GM23338 (cell line): ENCODE results near the gene NAA11. TPM values are rescaled to one million over a fixed set of nuclear protein-coding genes. Genes with fewer than 3 reads are reported as not detected.

ENCODE experiments used
- ATAC-seq: fragments of 200-7000 bp; cut with Tn5 transposase; 3 replicates; pipeline ENCODE4 v1.9.1; 2020
- DNase-seq: peaks from one replicate; pipeline ENCODE4 v3.0.0-alpha.2; 2015; ENCODE audit warnings: low spot score
- H2AFZ ChIP-seq: fragments of 200-600 bp; sonication (generic); 2 replicates; pipeline ENCODE4 v1.8.0; 2016; ENCODE audit warnings: antibody characterized with exemption, mild to moderate bottlenecking, moderate library complexity
- H3F3A ChIP-seq: fragments of 200-600 bp; sonication (generic); replicated peaks from 2 replicates; pipeline ENCODE4 v1.8.0; 2017; ENCODE audit warnings: antibody characterized with exemption, mixed run types, low read depth
- H3K27ac ChIP-seq: fragments of 200-600 bp; sonication (generic); 2 replicates; pipeline ENCODE4 v1.6.1; 2016; ENCODE audit warnings: low read depth
- H3K27me3 ChIP-seq: fragments of 200-600 bp; sonication (generic); 2 replicates; pipeline ENCODE4 v1.8.0; 2016; ENCODE audit warnings: mild to moderate bottlenecking, mixed run types, moderate library complexity; ENCODE audit not compliant: insufficient read depth
- H3K36me3 ChIP-seq: fragments of 200-600 bp; sonication (generic); 2 replicates; pipeline ENCODE4 v1.8.0; 2016; ENCODE audit warnings: mild to moderate bottlenecking; ENCODE audit not compliant: insufficient read depth
- H3K4me1 ChIP-seq: fragments of 200-600 bp; sonication (generic); 2 replicates; pipeline ENCODE4 v1.8.0; 2016; ENCODE audit warnings: mild to moderate bottlenecking, moderate library complexity; ENCODE audit not compliant: insufficient read depth
- H3K4me2 ChIP-seq: fragments of 200-600 bp; sonication (generic); 2 replicates; pipeline ENCODE4 v1.7.1; 2017; ENCODE audit warnings: mixed run types
- H3K4me3 ChIP-seq: fragments of 200-600 bp; sonication (generic); 2 replicates; pipeline ENCODE4 v1.6.1; 2016; ENCODE audit warnings: mixed run types
- H3K79me2 ChIP-seq: fragments of 200-600 bp; sonication (generic); replicated peaks from 2 replicates; pipeline ENCODE4 v1.8.0; 2017; ENCODE audit warnings: mild to moderate bottlenecking; ENCODE audit not compliant: insufficient read depth
- H3K9me2 ChIP-seq: fragments of 200-600 bp; sonication (generic); 2 replicates; pipeline ENCODE4 v1.8.0; 2017; ENCODE audit not compliant: insufficient read depth
- H4K20me1 ChIP-seq: fragments of 200-600 bp; sonication (generic); replicated peaks from 2 replicates; pipeline ENCODE4 v1.8.0; 2017; ENCODE audit warnings: mild to moderate bottlenecking; ENCODE audit not compliant: insufficient read depth
- H3K27ac Mint-ChIP-seq: 2 replicates; pipeline ENCODE4 v1.8.0; 2020; ENCODE audit warnings: inconsistent platforms, mild to moderate bottlenecking, moderate library complexity, mixed read lengths
- H3K27me3 Mint-ChIP-seq: 3 replicates; pipeline ENCODE4 v1.8.0; 2022; ENCODE audit warnings: low read depth, mild to moderate bottlenecking, moderate library complexity, mixed read lengths, inconsistent platforms; ENCODE audit not compliant: insufficient read depth, poor library complexity
- H3K36me3 Mint-ChIP-seq: 3 replicates; pipeline ENCODE4 v1.8.0; 2021; ENCODE audit warnings: low read depth, mild to moderate bottlenecking, inconsistent platforms, moderate library complexity, mixed read lengths
- H3K4me1 Mint-ChIP-seq: 3 replicates; pipeline ENCODE4 v1.8.0; 2020; ENCODE audit warnings: mild to moderate bottlenecking, inconsistent platforms, mixed read lengths
- H3K4me3 Mint-ChIP-seq: 3 replicates; pipeline ENCODE4 v1.8.0; 2021; ENCODE audit warnings: moderate library complexity, mild to moderate bottlenecking, inconsistent platforms, mixed read lengths
- H3K9me3 Mint-ChIP-seq: 3 replicates; pipeline ENCODE4 v1.8.0; 2020; ENCODE audit warnings: moderate library complexity, mild to moderate bottlenecking, inconsistent platforms, mixed read lengths
- CREB1 ChIP-seq: fragments of 250-450 bp; sonication (Bioruptor Pico); IDR thresholded peaks from 2 replicates; pipeline ENCODE4 v1.5.0; 2020; ENCODE audit warnings: low read depth, mild to moderate bottlenecking, moderate library complexity
- EZH2 ChIP-seq: fragments of 200-600 bp; sonication (generic); IDR thresholded peaks from one replicate; pipeline ENCODE4 v1.8.0; 2017; ENCODE audit warnings: antibody characterized with exemption, mild to moderate bottlenecking, low read depth; ENCODE audit not compliant: unreplicated experiment
- JUNB ChIP-seq: IDR thresholded peaks from one replicate; pipeline ENCODE4 v1.6.1; 2016; ENCODE audit warnings: antibody characterized with exemption; ENCODE audit not compliant: unreplicated experiment
- POLR2AphosphoS5 ChIP-seq: IDR thresholded peaks from 2 replicates; pipeline ENCODE4 v1.6.1; 2016; ENCODE audit warnings: antibody characterized with exemption, low read depth
- STAT1 ChIP-seq: IDR thresholded peaks from one replicate; pipeline ENCODE4 v1.6.1; 2016; ENCODE audit warnings: antibody characterized with exemption; ENCODE audit not compliant: unreplicated experiment
- polyA plus RNA-seq: library from polyadenylated mRNA; unstranded; fragments of >200 nt; fragmentation: Nextera tagmentation; extraction: Ambion mirVana; gene quantifications from 2 replicates; pipeline ENCODE4 v1.2.1, GENCODE V29; 2016
- total RNA-seq: library from RNA; depleted of rRNA; stranded (reverse); fragments of >200 nt; shearing (Covaris generic); gene quantifications from 2 replicates; pipeline ENCODE4 v1.2.3, GENCODE V29; 2014
- TF ChIP-seq, protein P1 (sequence below): fragments of 250-450 bp; sonication (Bioruptor Pico); IDR thresholded peaks from 2 replicates; pipeline ENCODE4 v1.5.0; 2020; ENCODE audit warnings: mild to moderate bottlenecking, moderate library complexity
- TF ChIP-seq, protein P2 (sequence below): IDR thresholded peaks from 2 replicates; pipeline ENCODE4 v1.6.1; 2016; ENCODE audit warnings: antibody characterized with exemption
- TF ChIP-seq, protein P3 (sequence below): IDR thresholded peaks from one replicate; pipeline ENCODE4 v1.6.1; 2018; ENCODE audit warnings: antibody characterized with exemption; ENCODE audit not compliant: unreplicated experiment

NAA11 gene
- total and polyA plus RNA-seq, 2 experiments from 2014 or later, result not detected

DNA sequence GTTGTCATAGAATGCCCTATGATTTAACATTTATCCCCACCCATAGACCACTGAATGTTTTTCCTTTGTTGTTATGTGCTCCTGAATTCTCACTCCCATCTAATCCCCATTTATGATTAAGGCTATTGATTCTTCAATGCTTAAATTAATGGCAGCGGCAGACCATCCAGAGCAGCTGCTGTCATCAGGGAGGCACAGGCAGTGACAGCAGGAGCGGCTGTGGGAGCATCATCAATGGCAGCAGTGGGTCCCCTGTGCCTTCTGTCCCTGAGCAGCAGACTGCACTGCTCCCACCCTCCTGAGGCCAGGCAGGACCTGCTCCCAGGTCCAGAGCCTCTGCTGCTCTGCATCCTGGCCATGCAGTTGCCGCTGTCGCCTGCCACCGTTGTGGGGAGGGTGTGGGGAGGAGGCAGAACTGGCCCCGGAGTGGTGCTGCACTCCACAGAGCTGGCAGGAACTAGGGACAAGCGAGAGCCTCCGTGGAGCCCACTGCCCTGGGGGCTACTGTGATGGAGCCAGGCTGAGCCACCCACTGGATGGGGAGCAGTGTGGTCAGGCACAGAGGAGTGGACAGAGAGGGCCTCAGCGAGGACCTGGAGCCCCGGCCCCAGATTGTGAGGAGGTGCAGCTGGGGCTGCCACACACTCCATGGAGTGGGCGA is 29.0 kb downstream of the NAA11 start (continued):
- TF ChIP-seq, protein P1, sequence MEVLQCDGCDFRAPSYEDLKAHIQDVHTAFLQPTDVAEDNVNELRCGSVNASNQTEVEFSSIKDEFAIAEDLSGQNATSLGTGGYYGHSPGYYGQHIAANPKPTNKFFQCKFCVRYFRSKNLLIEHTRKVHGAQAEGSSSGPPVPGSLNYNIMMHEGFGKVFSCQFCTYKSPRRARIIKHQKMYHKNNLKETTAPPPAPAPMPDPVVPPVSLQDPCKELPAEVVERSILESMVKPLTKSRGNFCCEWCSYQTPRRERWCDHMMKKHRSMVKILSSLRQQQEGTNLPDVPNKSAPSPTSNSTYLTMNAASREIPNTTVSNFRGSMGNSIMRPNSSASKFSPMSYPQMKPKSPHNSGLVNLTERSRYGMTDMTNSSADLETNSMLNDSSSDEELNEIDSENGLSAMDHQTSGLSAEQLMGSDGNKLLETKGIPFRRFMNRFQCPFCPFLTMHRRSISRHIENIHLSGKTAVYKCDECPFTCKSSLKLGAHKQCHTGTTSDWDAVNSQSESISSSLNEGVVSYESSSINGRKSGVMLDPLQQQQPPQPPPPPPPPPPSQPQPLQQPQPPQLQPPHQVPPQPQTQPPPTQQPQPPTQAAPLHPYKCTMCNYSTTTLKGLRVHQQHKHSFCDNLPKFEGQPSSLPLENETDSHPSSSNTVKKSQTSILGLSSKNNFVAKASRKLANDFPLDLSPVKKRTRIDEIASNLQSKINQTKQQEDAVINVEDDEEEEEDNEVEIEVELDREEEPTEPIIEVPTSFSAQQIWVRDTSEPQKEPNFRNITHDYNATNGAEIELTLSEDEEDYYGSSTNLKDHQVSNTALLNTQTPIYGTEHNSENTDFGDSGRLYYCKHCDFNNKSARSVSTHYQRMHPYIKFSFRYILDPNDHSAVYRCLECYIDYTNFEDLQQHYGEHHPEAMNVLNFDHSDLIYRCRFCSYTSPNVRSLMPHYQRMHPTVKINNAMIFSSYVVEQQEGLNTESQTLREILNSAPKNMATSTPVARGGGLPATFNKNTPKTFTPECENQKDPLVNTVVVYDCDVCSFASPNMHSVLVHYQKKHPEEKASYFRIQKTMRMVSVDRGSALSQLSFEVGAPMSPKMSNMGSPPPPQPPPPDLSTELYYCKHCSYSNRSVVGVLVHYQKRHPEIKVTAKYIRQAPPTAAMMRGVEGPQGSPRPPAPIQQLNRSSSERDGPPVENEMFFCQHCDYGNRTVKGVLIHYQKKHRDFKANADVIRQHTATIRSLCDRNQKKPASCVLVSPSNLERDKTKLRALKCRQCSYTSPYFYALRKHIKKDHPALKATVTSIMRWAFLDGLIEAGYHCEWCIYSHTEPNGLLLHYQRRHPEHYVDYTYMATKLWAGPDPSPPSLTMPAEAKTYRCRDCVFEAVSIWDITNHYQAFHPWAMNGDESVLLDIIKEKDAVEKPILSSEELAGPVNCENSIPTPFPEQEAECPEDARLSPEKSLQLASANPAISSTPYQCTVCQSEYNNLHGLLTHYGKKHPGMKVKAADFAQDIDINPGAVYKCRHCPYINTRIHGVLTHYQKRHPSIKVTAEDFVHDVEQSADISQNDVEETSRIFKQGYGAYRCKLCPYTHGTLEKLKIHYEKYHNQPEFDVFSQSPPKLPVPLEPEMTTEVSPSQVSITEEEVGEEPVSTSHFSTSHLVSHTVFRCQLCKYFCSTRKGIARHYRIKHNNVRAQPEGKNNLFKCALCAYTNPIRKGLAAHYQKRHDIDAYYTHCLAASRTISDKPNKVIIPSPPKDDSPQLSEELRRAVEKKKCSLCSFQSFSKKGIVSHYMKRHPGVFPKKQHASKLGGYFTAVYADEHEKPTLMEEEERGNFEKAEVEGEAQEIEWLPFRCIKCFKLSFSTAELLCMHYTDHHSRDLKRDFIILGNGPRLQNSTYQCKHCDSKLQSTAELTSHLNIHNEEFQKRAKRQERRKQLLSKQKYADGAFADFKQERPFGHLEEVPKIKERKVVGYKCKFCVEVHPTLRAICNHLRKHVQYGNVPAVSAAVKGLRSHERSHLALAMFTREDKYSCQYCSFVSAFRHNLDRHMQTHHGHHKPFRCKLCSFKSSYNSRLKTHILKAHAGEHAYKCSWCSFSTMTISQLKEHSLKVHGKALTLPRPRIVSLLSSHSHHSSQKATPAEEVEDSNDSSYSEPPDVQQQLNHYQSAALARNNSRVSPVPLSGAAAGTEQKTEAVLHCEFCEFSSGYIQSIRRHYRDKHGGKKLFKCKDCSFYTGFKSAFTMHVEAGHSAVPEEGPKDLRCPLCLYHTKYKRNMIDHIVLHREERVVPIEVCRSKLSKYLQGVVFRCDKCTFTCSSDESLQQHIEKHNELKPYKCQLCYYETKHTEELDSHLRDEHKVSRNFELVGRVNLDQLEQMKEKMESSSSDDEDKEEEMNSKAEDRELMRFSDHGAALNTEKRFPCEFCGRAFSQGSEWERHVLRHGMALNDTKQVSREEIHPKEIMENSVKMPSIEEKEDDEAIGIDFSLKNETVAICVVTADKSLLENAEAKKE (CRISPR knock-in tag), result no peak

DNA sequence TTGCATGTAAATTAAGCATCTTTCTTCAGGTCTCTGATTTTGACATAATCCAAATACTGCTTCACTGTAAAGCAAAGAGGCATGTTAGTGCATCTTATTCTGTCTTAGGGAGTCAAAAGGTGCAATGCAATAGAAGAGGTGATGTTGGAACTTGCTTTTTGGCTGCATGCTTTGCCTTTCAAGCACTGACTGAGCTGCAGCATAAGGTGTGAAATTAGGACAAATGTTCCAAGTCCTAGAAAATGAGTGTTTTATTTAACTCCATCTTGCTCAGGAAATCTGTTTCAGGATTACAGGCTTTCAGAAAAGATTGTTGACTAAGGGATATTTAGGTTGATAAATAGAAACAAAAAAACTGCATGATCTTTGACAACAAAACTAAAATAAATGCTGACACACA is 30.8 kb downstream of the NAA11 start:
- H3K4me1 Mint-ChIP-seq, result no peaks in the 10 kb centered on the region
- no peaks in the 10 kb centered on the region for H3K79me2 ChIP-seq
- H4K20me1 ChIP-seq, result no peaks in the 10 kb centered on the region
- no peaks in the 10 kb centered on the region for H3K4me1 ChIP-seq
- ATAC-seq (no peak), DNase-seq (no peak)
- no peaks in the 10 kb centered on the region for H3K36me3 ChIP-seq
- no peaks in the 10 kb centered on the region for H3F3A ChIP-seq
- no peak overlapping the region for H3K4me2 ChIP-seq
- no peak overlapping the region for H3K4me3 ChIP-seq
- H3K9me3 Mint-ChIP-seq, result no peaks in the 10 kb centered on the region
- H3K4me3 Mint-ChIP-seq, result no peak overlapping the region
- H2AFZ ChIP-seq, result no peak overlapping the region
- no peaks in the 10 kb centered on the region for H3K27me3 ChIP-seq
- H3K27ac Mint-ChIP-seq, result no peak overlapping the region
- no peaks in the 10 kb centered on the region for H3K36me3 Mint-ChIP-seq
- H3K27me3 Mint-ChIP-seq, result no peaks in the 10 kb centered on the region
- H3K27ac ChIP-seq, result no peak overlapping the region
- H3K9me2 ChIP-seq, result peaks cover 2% of the 10 kb centered on the region; the same call in 1 of the 2 replicates
- TF ChIP-seq, protein P2, sequence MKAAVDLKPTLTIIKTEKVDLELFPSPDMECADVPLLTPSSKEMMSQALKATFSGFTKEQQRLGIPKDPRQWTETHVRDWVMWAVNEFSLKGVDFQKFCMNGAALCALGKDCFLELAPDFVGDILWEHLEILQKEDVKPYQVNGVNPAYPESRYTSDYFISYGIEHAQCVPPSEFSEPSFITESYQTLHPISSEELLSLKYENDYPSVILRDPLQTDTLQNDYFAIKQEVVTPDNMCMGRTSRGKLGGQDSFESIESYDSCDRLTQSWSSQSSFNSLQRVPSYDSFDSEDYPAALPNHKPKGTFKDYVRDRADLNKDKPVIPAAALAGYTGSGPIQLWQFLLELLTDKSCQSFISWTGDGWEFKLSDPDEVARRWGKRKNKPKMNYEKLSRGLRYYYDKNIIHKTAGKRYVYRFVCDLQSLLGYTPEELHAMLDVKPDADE, result no peak
- TF ChIP-seq, protein P3, sequence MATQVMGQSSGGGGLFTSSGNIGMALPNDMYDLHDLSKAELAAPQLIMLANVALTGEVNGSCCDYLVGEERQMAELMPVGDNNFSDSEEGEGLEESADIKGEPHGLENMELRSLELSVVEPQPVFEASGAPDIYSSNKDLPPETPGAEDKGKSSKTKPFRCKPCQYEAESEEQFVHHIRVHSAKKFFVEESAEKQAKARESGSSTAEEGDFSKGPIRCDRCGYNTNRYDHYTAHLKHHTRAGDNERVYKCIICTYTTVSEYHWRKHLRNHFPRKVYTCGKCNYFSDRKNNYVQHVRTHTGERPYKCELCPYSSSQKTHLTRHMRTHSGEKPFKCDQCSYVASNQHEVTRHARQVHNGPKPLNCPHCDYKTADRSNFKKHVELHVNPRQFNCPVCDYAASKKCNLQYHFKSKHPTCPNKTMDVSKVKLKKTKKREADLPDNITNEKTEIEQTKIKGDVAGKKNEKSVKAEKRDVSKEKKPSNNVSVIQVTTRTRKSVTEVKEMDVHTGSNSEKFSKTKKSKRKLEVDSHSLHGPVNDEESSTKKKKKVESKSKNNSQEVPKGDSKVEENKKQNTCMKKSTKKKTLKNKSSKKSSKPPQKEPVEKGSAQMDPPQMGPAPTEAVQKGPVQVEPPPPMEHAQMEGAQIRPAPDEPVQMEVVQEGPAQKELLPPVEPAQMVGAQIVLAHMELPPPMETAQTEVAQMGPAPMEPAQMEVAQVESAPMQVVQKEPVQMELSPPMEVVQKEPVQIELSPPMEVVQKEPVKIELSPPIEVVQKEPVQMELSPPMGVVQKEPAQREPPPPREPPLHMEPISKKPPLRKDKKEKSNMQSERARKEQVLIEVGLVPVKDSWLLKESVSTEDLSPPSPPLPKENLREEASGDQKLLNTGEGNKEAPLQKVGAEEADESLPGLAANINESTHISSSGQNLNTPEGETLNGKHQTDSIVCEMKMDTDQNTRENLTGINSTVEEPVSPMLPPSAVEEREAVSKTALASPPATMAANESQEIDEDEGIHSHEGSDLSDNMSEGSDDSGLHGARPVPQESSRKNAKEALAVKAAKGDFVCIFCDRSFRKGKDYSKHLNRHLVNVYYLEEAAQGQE, result no peak
- TF ChIP-seq EZH2 (no peak), STAT1 (no peak), POLR2AphosphoS5 (no peak), CREB1 (CRISPR knock-in tag) (no peak), JUNB (no peak)
